Measurements from ENCODE around the gene CCR8. TPM values are rescaled to one million over a fixed set of nuclear protein-coding genes. Genes with fewer than 3 reads are reported as not detected.
"Not testable (repeated sequence)": the region's sequence is repeated elsewhere in the genome, so short reads cannot be mapped to it uniquely, and the experiment has no call there.

The CCR8 gene
- total RNA-seq, 2 donors from 2014 or later = 0.29 to 0.47 TPM

DNA sequence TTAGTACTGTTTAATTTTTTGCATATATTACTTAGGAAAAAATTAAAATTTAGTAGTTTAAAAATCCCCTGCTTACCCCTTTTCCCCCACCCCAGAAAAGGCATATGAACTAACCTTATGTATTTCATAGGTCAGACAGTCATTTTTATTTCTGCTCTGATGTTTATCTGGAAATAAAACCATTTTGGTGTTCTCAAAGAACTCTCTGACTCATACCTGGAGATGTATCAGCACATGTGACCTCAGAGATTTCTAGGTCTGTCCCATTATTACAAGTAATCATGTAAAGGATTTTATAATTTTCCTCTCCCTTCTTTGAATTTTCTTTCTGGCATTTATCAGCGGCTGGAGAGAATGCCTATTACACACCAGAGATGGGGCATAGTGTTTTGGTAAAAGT lies 14.1 kb upstream of the CCR8 start:
- Histone ChIP-seq H3K9me3 (no peaks in the 10 kb centered on the region), H3K36me3 (no peaks in the 10 kb centered on the region), H3K9ac (ENCODE audit: low read depth in 2 of 2, low read length in 2 of 2) (no peak overlapping the region), H3K4me1 (no peaks in the 10 kb centered on the region), H3K27ac (no peak overlapping the region), H3K4me3 (no peak overlapping the region), H3K27me3 (no peaks in the 10 kb centered on the region)
- intact Hi-C loops (cut with DNase I) = no loop called here
- DNase-seq = no peak
- TF ChIP-seq, protein P1, sequence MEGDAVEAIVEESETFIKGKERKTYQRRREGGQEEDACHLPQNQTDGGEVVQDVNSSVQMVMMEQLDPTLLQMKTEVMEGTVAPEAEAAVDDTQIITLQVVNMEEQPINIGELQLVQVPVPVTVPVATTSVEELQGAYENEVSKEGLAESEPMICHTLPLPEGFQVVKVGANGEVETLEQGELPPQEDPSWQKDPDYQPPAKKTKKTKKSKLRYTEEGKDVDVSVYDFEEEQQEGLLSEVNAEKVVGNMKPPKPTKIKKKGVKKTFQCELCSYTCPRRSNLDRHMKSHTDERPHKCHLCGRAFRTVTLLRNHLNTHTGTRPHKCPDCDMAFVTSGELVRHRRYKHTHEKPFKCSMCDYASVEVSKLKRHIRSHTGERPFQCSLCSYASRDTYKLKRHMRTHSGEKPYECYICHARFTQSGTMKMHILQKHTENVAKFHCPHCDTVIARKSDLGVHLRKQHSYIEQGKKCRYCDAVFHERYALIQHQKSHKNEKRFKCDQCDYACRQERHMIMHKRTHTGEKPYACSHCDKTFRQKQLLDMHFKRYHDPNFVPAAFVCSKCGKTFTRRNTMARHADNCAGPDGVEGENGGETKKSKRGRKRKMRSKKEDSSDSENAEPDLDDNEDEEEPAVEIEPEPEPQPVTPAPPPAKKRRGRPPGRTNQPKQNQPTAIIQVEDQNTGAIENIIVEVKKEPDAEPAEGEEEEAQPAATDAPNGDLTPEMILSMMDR (IDR thresholded peaks at IDR 0.05) = no peak

DNA sequence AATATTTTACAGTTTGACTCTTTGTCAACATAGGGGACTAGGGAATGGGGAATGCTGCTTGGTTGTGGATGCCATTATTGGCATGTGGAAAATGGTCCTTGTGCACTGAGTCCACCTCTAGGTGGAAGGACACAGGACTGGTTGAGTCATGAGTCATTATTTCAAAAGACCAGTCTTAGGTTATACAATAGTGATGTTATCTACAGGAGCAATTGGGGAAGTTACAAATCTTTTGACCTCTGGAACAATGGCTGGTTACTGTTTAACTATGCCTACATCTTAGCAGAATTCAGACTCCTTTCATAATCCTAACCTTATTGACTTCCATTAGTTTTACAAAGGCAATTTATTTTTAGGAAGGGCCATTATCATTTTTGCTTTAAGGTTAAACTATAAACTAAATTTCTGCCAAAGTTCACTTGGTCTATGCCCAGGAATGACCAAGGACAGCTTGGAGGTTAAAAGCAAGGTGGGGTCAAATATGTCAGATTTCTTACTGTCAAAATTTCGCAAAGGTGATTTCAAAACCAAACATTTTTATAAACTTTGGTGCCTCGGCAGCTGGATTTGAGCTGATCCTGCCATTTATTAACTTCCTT lies 11.8 kb upstream of the CCR8 start:
- Histone ChIP-seq H3K4me1 (no peaks in the 10 kb centered on the region), H3K36me3 (no peaks in the 10 kb centered on the region), H3K27ac (peak overlapping the region; percentile 55), H3K9ac (ENCODE audit: low read depth in 2 of 2, low read length in 2 of 2) (no peak overlapping the region), H3K9me3 (no peaks in the 10 kb centered on the region), H3K4me3 (no peak overlapping the region), H3K27me3 (no peaks in the 10 kb centered on the region)
- TF ChIP-seq, protein P1 (IDR thresholded peaks at IDR 0.05) = no peak
- intact Hi-C loops (cut with DNase I) = no loop called here
- DNase-seq = peak; percentile 46

GRCh38 chr3:39318301-39318700 lies 11.2 kb upstream of the CCR8 start:
- peak; percentile 46 for DNase-seq

DNA sequence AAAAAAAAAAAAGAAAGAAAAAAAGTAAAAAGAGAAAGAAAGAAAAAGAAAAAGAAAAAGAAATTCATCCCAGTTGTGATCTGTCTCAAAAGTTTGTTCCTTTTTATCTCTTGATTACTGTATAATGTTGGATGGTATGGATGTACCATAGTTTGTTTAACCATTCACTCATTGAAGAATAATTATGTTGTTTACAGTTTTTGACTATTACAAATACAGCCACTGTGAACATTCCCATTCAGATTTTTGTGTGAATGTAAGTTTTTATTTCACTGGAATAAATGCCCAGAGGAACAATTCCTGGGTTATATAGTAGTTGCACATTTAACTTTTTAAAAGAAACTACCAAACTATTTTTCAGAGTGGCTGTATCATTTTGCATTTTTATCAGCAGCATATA lies 10.3 kb upstream of the CCR8 start:
- no peaks in the 10 kb centered on the region for H3K4me1 ChIP-seq
- no peaks in the 10 kb centered on the region for H3K36me3 ChIP-seq
- TF ChIP-seq, protein P1 (IDR thresholded peaks at IDR 0.05) = no peak
- H3K9ac ChIP-seq (ENCODE audit: low read depth in 2 of 2, low read length in 2 of 2) = no peak overlapping the region
- no peaks in the 10 kb centered on the region for H3K27me3 ChIP-seq
- intact Hi-C loops (cut with DNase I) = no loop called here
- DNase-seq = no peak
- no peak overlapping the region for H3K4me3 ChIP-seq
- no peaks in the 10 kb centered on the region for H3K9me3 ChIP-seq
- H3K27ac ChIP-seq = no peak overlapping the region

More at GRCh38 chr3:39318301-39318700, 11.2 kb upstream of the CCR8 start:
- Histone ChIP-seq H3K27me3 (no peaks in the 10 kb centered on the region), H3K9ac (ENCODE audit: low read depth in 2 of 2, low read length in 2 of 2) (no peak overlapping the region), H3K9me3 (no peaks in the 10 kb centered on the region), H3K4me3 (no peak overlapping the region), H3K27ac (peak overlapping the region; percentile 55), H3K4me1 (no peaks in the 10 kb centered on the region), H3K36me3 (no peaks in the 10 kb centered on the region)
- intact Hi-C loops (cut with DNase I) = no loop called here
- TF ChIP-seq, protein P1 (IDR thresholded peaks at IDR 0.05) = no peak

GRCh38 chr3:39321574-39321983 lies 7.9 kb upstream of the CCR8 start:
- DNase-seq; H3K4me3 ChIP-seq; H3K9me3 ChIP-seq; H3K27ac ChIP-seq; H3K36me3 ChIP-seq; intact Hi-C loops (cut with DNase I); H3K9ac ChIP-seq (ENCODE audit: low read depth in 2 of 2, low read length in 2 of 2); H3K4me1 ChIP-seq; H3K27me3 ChIP-seq: not testable (repeated sequence)

- H3K36me3 ChIP-seq; H3K9me3 ChIP-seq; intact Hi-C loops (cut with DNase I); H3K4me1 ChIP-seq; DNase-seq; H3K27me3 ChIP-seq; H3K9ac ChIP-seq (ENCODE audit: low read depth in 2 of 2, low read length in 2 of 2); H3K27ac ChIP-seq; H3K4me3 ChIP-seq: not testable (repeated sequence)
Measured at GRCh38 chr3:39322209-39322715, 7.2 kb upstream of the CCR8 start.
